ENCODE results near the gene DCTPP1.
"Not testable (repeated sequence)": the region's sequence is repeated elsewhere in the genome, so short reads cannot be mapped to it uniquely, and the experiment has no call there.

The DCTPP1 gene

GRCh38 chr16:30461426-30461825 lies 31.6 kb upstream of the DCTPP1 start:
- H3K9ac ChIP-seq (ENCODE audit: low read length); H3K27ac ChIP-seq (ENCODE audit: low read length); H3K36me3 ChIP-seq (ENCODE audit: control insufficient read depth, low read depth, low read length); H3K9me3 ChIP-seq (ENCODE audit: control insufficient read depth, low read depth, low read length); H3K4me1 ChIP-seq (ENCODE audit: control insufficient read depth, low read depth, low read length); H3K27me3 ChIP-seq (ENCODE audit: control insufficient read depth, insufficient read depth, low read length); H3K4me3 ChIP-seq (ENCODE audit: low read length): not testable (repeated sequence)

GRCh38 chr16:30459456-30459855 lies 29.6 kb upstream of the DCTPP1 start:
- Histone ChIP-seq H3K27me3 (ENCODE audit: control insufficient read depth, insufficient read depth, low read length) (no peaks in the 10 kb centered on the region), H3K36me3 (ENCODE audit: control insufficient read depth, low read depth, low read length) (no peaks in the 10 kb centered on the region), H3K9ac (ENCODE audit: low read length) (no peak overlapping the region), H3K4me1 (ENCODE audit: control insufficient read depth, low read depth, low read length) (no peaks in the 10 kb centered on the region), H3K9me3 (ENCODE audit: control insufficient read depth, low read depth, low read length) (no peaks in the 10 kb centered on the region), H3K4me3 (ENCODE audit: low read length) (no peak overlapping the region), H3K27ac (ENCODE audit: low read length) (no peak overlapping the region)

- Histone ChIP-seq H3K9me3 (ENCODE audit: control insufficient read depth, low read depth, low read length) (no peaks in the 10 kb centered on the region), H3K36me3 (ENCODE audit: control insufficient read depth, low read depth, low read length) (no peaks in the 10 kb centered on the region), H3K4me3 (ENCODE audit: low read length) (no peak overlapping the region), H3K9ac (ENCODE audit: low read length) (no peak overlapping the region), H3K27ac (ENCODE audit: low read length) (no peak overlapping the region), H3K27me3 (ENCODE audit: control insufficient read depth, insufficient read depth, low read length) (no peaks in the 10 kb centered on the region), H3K4me1 (ENCODE audit: control insufficient read depth, low read depth, low read length) (no peaks in the 10 kb centered on the region)
Observed at GRCh38 chr16:30458561-30459394, 28.9 kb upstream of the DCTPP1 start.

GRCh38 chr16:30457743-30458560 lies 28.1 kb upstream of the DCTPP1 start:
- Histone ChIP-seq H3K9me3 (ENCODE audit: control insufficient read depth, low read depth, low read length) (no peaks in the 10 kb centered on the region), H3K27ac (ENCODE audit: low read length) (no peak overlapping the region), H3K27me3 (ENCODE audit: control insufficient read depth, insufficient read depth, low read length) (no peaks in the 10 kb centered on the region), H3K4me1 (ENCODE audit: control insufficient read depth, low read depth, low read length) (no peaks in the 10 kb centered on the region), H3K4me3 (ENCODE audit: low read length) (no peak overlapping the region), H3K9ac (ENCODE audit: low read length) (no peak overlapping the region), H3K36me3 (ENCODE audit: control insufficient read depth, low read depth, low read length) (no peaks in the 10 kb centered on the region)

GRCh38 chr16:30457256-30457655 lies 27.4 kb upstream of the DCTPP1 start:
- Histone ChIP-seq H3K4me1 (ENCODE audit: control insufficient read depth, low read depth, low read length) (no peaks in the 10 kb centered on the region), H3K27ac (ENCODE audit: low read length) (no peak overlapping the region), H3K4me3 (ENCODE audit: low read length) (no peak overlapping the region), H3K9me3 (ENCODE audit: control insufficient read depth, low read depth, low read length) (no peaks in the 10 kb centered on the region), H3K9ac (ENCODE audit: low read length) (no peak overlapping the region), H3K27me3 (ENCODE audit: control insufficient read depth, insufficient read depth, low read length) (no peaks in the 10 kb centered on the region), H3K36me3 (ENCODE audit: control insufficient read depth, low read depth, low read length) (no peaks in the 10 kb centered on the region)

GRCh38 chr16:30456302-30456701 lies 26.5 kb upstream of the DCTPP1 start:
- no peak overlapping the region for H3K9ac ChIP-seq (ENCODE audit: low read length)

GRCh38 chr16:30452709-30453580 lies 23.1 kb upstream of the DCTPP1 start:
- H3K4me3 ChIP-seq (ENCODE audit: low read length); H3K27ac ChIP-seq (ENCODE audit: low read length); H3K27me3 ChIP-seq (ENCODE audit: control insufficient read depth, insufficient read depth, low read length); H3K9me3 ChIP-seq (ENCODE audit: control insufficient read depth, low read depth, low read length); H3K36me3 ChIP-seq (ENCODE audit: control insufficient read depth, low read depth, low read length); H3K4me1 ChIP-seq (ENCODE audit: control insufficient read depth, low read depth, low read length); H3K9ac ChIP-seq (ENCODE audit: low read length): not testable (repeated sequence)

More at GRCh38 chr16:30456302-30456701, 26.5 kb upstream of the DCTPP1 start:
- H3K9me3 ChIP-seq (ENCODE audit: control insufficient read depth, low read depth, low read length), result no peaks in the 10 kb centered on the region
- H3K27me3 ChIP-seq (ENCODE audit: control insufficient read depth, insufficient read depth, low read length), result no peaks in the 10 kb centered on the region
- H3K4me1 ChIP-seq (ENCODE audit: control insufficient read depth, low read depth, low read length), result no peaks in the 10 kb centered on the region
- H3K27ac ChIP-seq (ENCODE audit: low read length), result no peak overlapping the region
- H3K4me3 ChIP-seq (ENCODE audit: low read length), result no peak overlapping the region
- no peaks in the 10 kb centered on the region for H3K36me3 ChIP-seq (ENCODE audit: control insufficient read depth, low read depth, low read length)

- Histone ChIP-seq H3K27ac (ENCODE audit: low read length) (no peak overlapping the region), H3K4me1 (ENCODE audit: control insufficient read depth, low read depth, low read length) (peaks cover 10% of the 10 kb centered on the region), H3K9ac (ENCODE audit: low read length) (no peak overlapping the region), H3K9me3 (ENCODE audit: control insufficient read depth, low read depth, low read length) (no peaks in the 10 kb centered on the region), H3K27me3 (ENCODE audit: control insufficient read depth, insufficient read depth, low read length) (no peaks in the 10 kb centered on the region), H3K4me3 (ENCODE audit: low read length) (no peak overlapping the region), H3K36me3 (ENCODE audit: control insufficient read depth, low read depth, low read length) (peaks cover under 1% of the 10 kb centered on the region)
Observed at GRCh38 chr16:30449116-30449435, 19.2 kb upstream of the DCTPP1 start.

- Histone ChIP-seq H3K9ac (ENCODE audit: low read length) (no peak overlapping the region), H3K4me3 (ENCODE audit: low read length) (no peak overlapping the region), H3K36me3 (ENCODE audit: control insufficient read depth, low read depth, low read length) (peaks cover 5% of the 10 kb centered on the region), H3K27me3 (ENCODE audit: control insufficient read depth, insufficient read depth, low read length) (no peaks in the 10 kb centered on the region), H3K4me1 (ENCODE audit: control insufficient read depth, low read depth, low read length) (peaks cover 10% of the 10 kb centered on the region), H3K27ac (ENCODE audit: low read length) (no peak overlapping the region), H3K9me3 (ENCODE audit: control insufficient read depth, low read depth, low read length) (no peaks in the 10 kb centered on the region)
Observed at GRCh38 chr16:30447512-30448226, 17.8 kb upstream of the DCTPP1 start.

- Histone ChIP-seq H3K4me1 (ENCODE audit: control insufficient read depth, low read depth, low read length) (peaks cover 10% of the 10 kb centered on the region), H3K4me3 (ENCODE audit: low read length) (peak overlapping the region; percentile 87), H3K36me3 (ENCODE audit: control insufficient read depth, low read depth, low read length) (peaks cover 5% of the 10 kb centered on the region), H3K9me3 (ENCODE audit: control insufficient read depth, low read depth, low read length) (no peaks in the 10 kb centered on the region), H3K27ac (ENCODE audit: low read length) (no peak overlapping the region), H3K27me3 (ENCODE audit: control insufficient read depth, insufficient read depth, low read length) (no peaks in the 10 kb centered on the region), H3K9ac (ENCODE audit: low read length) (peak overlapping the region; percentile 81)
Observed at GRCh38 chr16:30446203-30446595, 16.4 kb upstream of the DCTPP1 start.
